Epidermal melanocyte (primary cell): ENCODE measurements around the gene PEX5.
A peak's percentile ranks its signal among the peaks of the same experiment; 100 is the strongest.
"Not testable (repeated sequence)": the region's sequence is repeated elsewhere in the genome, so short reads cannot be mapped to it uniquely, and the experiment has no call there.

Experiments used
- DNase-seq: peaks from one replicate; pipeline ENCODE4 v3.0.0; 2011; ENCODE audit warnings: low spot score; ENCODE audit not compliant: insufficient read length

PEX5 gene

GRCh38 chr12:7213745-7214144 is 24.3 kb downstream of the PEX5 start:
- not testable (repeated sequence) for DNase-seq

- DNase-seq: no peak
Observed at GRCh38 chr12:7217475-7218069, 28.1 kb downstream of the PEX5 start.

DNA sequence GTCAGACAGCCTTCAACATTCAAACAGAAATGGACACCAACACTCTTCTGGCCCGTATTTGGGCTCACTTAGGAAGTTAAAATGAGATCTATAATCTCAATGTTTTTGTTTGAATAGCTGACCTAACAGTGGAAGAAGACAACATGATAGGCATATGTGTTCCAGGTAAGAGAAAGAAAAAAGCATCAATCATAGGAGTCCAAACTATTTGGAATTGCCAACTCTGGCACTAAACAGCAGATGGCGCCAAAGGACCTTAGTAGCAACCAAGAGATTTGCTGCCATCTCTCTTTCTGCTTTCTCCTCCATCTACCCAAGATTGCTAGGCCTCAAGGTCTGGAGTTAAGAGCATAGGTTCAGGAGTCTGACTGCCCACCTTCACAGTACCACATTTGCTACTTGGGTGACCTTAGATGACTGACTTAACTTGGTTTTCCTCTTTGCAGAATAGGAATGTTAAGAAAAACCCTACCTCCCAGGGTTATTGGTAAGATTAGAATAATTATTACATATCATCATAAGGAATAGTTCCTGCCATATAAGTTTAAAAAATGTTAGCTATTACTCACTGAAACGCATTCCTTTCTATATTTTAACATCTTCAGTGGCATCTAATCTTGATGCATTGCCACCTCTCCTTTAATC is 30.2 kb downstream of the PEX5 start:
- DNase-seq: peak; percentile 23

- DNase-seq: no peak
Observed at GRCh38 chr12:7221486-7221885, 32.0 kb downstream of the PEX5 start.

DNA sequence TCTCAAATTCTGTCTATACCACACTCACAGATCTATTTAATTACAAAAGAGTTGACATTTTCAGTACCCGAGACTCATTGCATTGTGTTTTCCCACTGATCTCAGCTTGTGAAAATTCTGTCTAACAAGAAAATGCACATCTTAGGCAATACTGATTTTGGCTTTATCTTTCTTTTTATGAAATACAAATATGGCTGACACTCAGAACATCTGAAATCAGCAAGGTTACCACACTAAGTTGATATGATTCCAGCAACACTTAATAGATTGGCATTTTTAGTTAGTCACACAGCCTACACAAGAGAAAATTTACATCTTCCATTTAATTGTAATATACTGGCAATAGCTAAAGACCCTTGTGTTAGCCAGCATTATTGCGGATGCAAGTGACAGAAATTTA is 40.3 kb downstream of the PEX5 start:
- DNase-seq: no peak

- DNase-seq: no peak
Observed at GRCh38 chr12:7241404-7242005, 52.0 kb downstream of the PEX5 start.

- no peak for DNase-seq
Observed at GRCh38 chr12:7242176-7243101, 53.0 kb downstream of the PEX5 start.

DNA sequence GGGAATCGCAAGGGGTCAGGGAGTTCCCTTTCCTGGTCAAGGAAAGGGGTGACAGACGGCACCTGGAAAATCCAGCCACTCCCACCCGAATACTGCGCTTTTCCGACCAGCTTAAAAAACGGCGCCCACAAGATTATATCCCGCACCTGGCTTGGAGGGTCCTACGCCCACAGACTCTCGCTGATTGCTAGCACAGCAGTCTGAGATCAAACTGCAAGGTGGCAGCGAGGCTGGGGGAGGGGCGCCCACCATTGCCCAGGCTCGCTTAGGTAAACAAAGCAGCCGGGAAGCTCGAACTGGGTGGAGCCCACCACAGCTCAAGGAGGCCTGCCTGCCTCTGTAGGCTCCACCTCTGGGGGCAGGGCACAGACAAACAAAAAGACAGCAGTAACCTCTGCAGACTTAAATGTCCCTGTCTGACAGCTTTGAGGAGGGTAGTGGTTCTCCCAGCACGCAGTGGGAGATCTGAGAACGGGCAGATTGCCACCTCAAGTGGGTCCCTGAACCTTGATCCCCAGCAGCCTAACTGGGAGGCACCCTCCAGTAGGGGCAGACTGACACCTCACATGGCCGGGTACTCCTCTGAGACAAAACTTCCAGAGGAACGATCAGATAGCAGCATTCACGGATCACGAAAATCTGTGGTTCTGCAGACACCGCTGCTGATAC is 62.0 kb downstream of the PEX5 start:
- not testable (repeated sequence) for DNase-seq

DNA sequence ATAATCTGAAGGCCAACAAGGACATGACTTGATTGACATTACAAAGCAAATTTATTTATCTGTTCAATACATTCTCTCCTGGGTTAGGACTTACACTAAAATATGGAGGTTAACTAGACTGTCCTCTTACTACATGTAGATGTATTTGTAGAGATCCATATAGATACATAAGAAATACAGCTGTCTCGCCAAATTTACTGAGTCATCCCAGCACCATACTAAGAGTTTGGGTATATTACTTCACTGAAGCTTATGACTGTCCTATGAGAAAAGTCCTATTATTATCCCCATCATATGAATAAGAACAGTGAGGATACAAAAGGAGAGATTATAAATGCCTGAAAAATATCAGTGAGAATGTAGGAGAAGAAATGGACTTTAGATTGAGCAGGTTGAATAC is 69.6 kb downstream of the PEX5 start:
- DNase-seq: no peak
